Measurements from ENCODE around the gene OR4K13.

DNA sequence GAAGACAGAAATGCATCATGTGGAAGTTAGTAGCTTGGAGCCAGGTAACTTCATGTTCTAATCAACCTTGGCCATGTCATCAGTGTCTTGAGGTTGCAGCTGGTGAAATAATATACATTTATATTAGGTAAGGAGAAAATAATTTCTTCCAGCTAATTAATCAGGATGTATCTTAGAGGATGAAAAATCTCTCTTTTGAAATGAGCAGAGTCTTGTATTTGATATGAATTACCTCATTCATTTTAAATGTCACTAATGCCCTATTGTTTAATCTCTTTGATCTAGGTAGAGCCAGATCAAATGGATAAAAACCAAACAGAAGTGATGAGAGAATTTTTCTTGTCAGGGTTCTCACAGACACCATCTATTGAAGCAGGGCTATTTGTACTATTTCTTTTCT is 34.0 kb downstream of the OR4K13 start, which contains the start of gene OR4Q2:
- TF ChIP-seq CTCF (IDR thresholded peaks at IDR 0.05) = no peak
- no peak for TF ChIP-seq EZH2 (IDR thresholded peaks at IDR 0.05)
- no peak for TF ChIP-seq EZH2phosphoT487 (IDR thresholded peaks at IDR 0.05)

All from neural progenitor cell (in vitro differentiated cells).